IMR-90 (cell line): ENCODE data around the gene ISCA2. TPM values are rescaled to one million over a fixed set of nuclear protein-coding genes. Genes with fewer than 3 reads are reported as not detected.

ENCODE experiments used
- ATAC-seq: fragments of 200-7000 bp; cut with Tn5 transposase; 2 replicates; pipeline ENCODE4 v1.9.1; 2020; ENCODE audit warnings: low read depth, mild to moderate bottlenecking, moderate library complexity
- BruUV-seq: library from RNA; stranded (reverse); fragments of 400-500 nt; replicated peaks from 2 replicates; lab custom pipeline; 2021; lab: Mats Ljungman, UMichigan
- CTCF ChIA-PET: fragments of 300-600 bp; formaldehyde crosslinking; extraction: SDS; loops from one replicate; lab custom pipeline; 2021; ENCODE audit warnings: antibody characterized with exemption; lab: Yijun Ruan, JAX
- POLR2A ChIA-PET: fragments of 300-600 bp; sonication (Branson Sonifier 250); formaldehyde crosslinking; loops from one replicate; lab custom pipeline; 2022; ENCODE audit warnings: antibody characterized with exemption; ENCODE audit not compliant: unreplicated experiment; lab: Charles Lee
- DNase-seq: peaks from one replicate; pipeline ENCODE4 v3.0.0; 2013
- H2AFZ ChIP-seq: replicated peaks from 2 replicates; pipeline ENCODE3; 2013; ENCODE audit warnings: low read length, mild to moderate bottlenecking; ENCODE audit not compliant: poor library complexity
- H2AK5ac ChIP-seq: 2 replicates; pipeline ENCODE4 v1.6.1; 2013; ENCODE audit warnings: low read depth, low read length, inconsistent platforms
- H2AK9ac ChIP-seq: replicated peaks from 2 replicates; pipeline ENCODE3; 2013; ENCODE audit warnings: mild to moderate bottlenecking, low read depth, low read length, moderate library complexity; ENCODE audit not compliant: poor library complexity
- H2BK120ac ChIP-seq: 2 replicates; pipeline ENCODE4 v1.6.1; 2013; ENCODE audit warnings: low read depth, low read length, inconsistent platforms
- H2BK15ac ChIP-seq: 3 replicates; pipeline ENCODE4 v1.6.1; 2013; ENCODE audit warnings: low read depth, low read length, inconsistent platforms
- H2BK20ac ChIP-seq: 2 replicates; pipeline ENCODE4 v1.6.1; 2013; ENCODE audit warnings: low read depth, mild to moderate bottlenecking, inconsistent platforms, low read length, moderate library complexity
- H2BK5ac ChIP-seq: 2 replicates; pipeline ENCODE4 v1.6.1; 2013; ENCODE audit warnings: mild to moderate bottlenecking, low read depth, low read length, inconsistent platforms; ENCODE audit not compliant: poor library complexity, severe bottlenecking
- H3K14ac ChIP-seq: replicated peaks from 2 replicates; pipeline ENCODE4 v1.6.1; 2013; ENCODE audit warnings: low read depth, low read length, inconsistent platforms
- H3K18ac ChIP-seq: 2 replicates; pipeline ENCODE4 v1.6.1; 2013; ENCODE audit warnings: low read depth, low read length, control low read depth
- H3K23ac ChIP-seq: 2 replicates; pipeline ENCODE4 v1.6.1; 2013; ENCODE audit warnings: low read depth, low read length, inconsistent platforms
- H3K27ac ChIP-seq: 2 replicates; pipeline ENCODE4 v1.5.1; 2013; ENCODE audit warnings: mild to moderate bottlenecking, control low read depth, low read length; ENCODE audit not compliant: insufficient read depth
- H3K27me3 ChIP-seq: 2 replicates; pipeline ENCODE4 v1.6.1; 2013; ENCODE audit warnings: low read length; ENCODE audit not compliant: control insufficient read depth, insufficient read depth
- H3K36me3 ChIP-seq: 2 replicates; pipeline ENCODE4 v1.6.1; 2013; ENCODE audit warnings: low read length, mixed read lengths; ENCODE audit not compliant: control insufficient read depth, insufficient read depth
- H3K4ac ChIP-seq: 2 replicates; pipeline ENCODE4 v1.6.1; 2013; ENCODE audit warnings: low read depth, low read length, inconsistent platforms
- H3K4me1 ChIP-seq: 2 replicates; pipeline ENCODE4 v1.6.1; 2013; ENCODE audit warnings: low read length, mixed read lengths; ENCODE audit not compliant: control insufficient read depth, insufficient read depth
- H3K4me2 ChIP-seq: 2 replicates; pipeline ENCODE4 v1.6.1; 2013; ENCODE audit warnings: low read depth, mild to moderate bottlenecking, control low read depth, low read length, moderate library complexity
- H3K4me3 ChIP-seq: 2 replicates; pipeline ENCODE4 v1.5.1; 2013; ENCODE audit warnings: low read depth, mild to moderate bottlenecking, control low read depth, low read length, moderate library complexity; ENCODE audit not compliant: insufficient read depth
- H3K56ac ChIP-seq: 2 replicates; pipeline ENCODE4 v1.6.1; 2013; ENCODE audit warnings: low read length, inconsistent platforms; ENCODE audit not compliant: insufficient read depth; ENCODE audit errors: extremely low read depth
- H3K79me1 ChIP-seq, 2 experiments: 2 replicates each; pipeline ENCODE4 v1.6.1; 2013; ENCODE audit warnings: low read length in 2 of 2, inconsistent platforms in 1 of 2, low read depth in 1 of 2
- H3K9ac ChIP-seq: 2 replicates; pipeline ENCODE4 v1.6.1; 2013; ENCODE audit warnings: low read depth, low read length, control low read depth
- H3K9me1 ChIP-seq: 2 replicates; pipeline ENCODE4 v1.6.1; 2013; ENCODE audit warnings: low read length, inconsistent platforms; ENCODE audit not compliant: insufficient read depth
- H3K9me3 ChIP-seq: 2 replicates; pipeline ENCODE4 v1.6.1; 2013; ENCODE audit warnings: low read length; ENCODE audit not compliant: control insufficient read depth, insufficient read depth
- H4K20me1 ChIP-seq: 2 replicates; pipeline ENCODE4 v1.6.1; 2013; ENCODE audit warnings: low read length, inconsistent platforms; ENCODE audit not compliant: insufficient read depth
- H4K5ac ChIP-seq: 2 replicates; pipeline ENCODE4 v1.6.1; 2013; ENCODE audit warnings: mild to moderate bottlenecking, low read depth, low read length, control low read depth
- H4K8ac ChIP-seq, 2 experiments: 2 replicates each; pipeline ENCODE4 v1.6.1; 2013; ENCODE audit warnings: low read depth in 2 of 2, low read length in 2 of 2, control low read depth in 1 of 2, inconsistent platforms in 1 of 2
- H4K91ac ChIP-seq: 2 replicates; pipeline ENCODE4 v1.6.1; 2013; ENCODE audit warnings: low read depth, low read length, inconsistent platforms; ENCODE audit not compliant: insufficient read depth
- BHLHE40 ChIP-seq: fragments of 150-350 bp; IDR thresholded peaks from 2 replicates; pipeline ENCODE4 v1.6.1; 2016; ENCODE audit warnings: mild to moderate bottlenecking, low read depth, low read length
- FOS ChIP-seq: fragments of 150-350 bp; IDR thresholded peaks from 2 replicates; pipeline ENCODE4 v1.6.1; 2016; ENCODE audit warnings: low read depth, low read length
- MAFK ChIP-seq: IDR thresholded peaks from 2 replicates; pipeline ENCODE4 v1.6.1; 2012; ENCODE audit warnings: low read depth, low read length, improper control_type of control experiment
- RAD21 ChIP-seq: IDR thresholded peaks from 2 replicates; pipeline ENCODE4 v1.6.1; 2012; ENCODE audit warnings: low read length, improper control_type of control experiment
- WGBS, 2 experiments: methylation state at CpG; one replicate each; pipeline versions ENCODE4 v1.1.5 to v1.1.7; 2013; ENCODE audit warnings: missing lambda C conversion rate in 2 of 2; ENCODE audit not compliant: insufficient read length in 1 of 2; ENCODE audit errors: extremely low coverage in 2 of 2; 5-methylcytosine and 5-hydroxymethylcytosine counted together
- dilution Hi-C: fragments of 300-500 bp; cut with HindIII; formaldehyde crosslinking; loops from one replicate; pipeline ENCODE4 v1.14.3; 2018; ENCODE audit warnings: low sequenced_read_pairs; ENCODE audit not compliant: unreplicated experiment
- in situ Hi-C: fragments of 300-500 bp; cut with MboI; formaldehyde crosslinking; loops from 3 replicates; pipeline ENCODE4 v1.14.3; 2019; ENCODE audit warnings: low sequenced_read_pairs, inconsistent platforms, mixed read lengths
- intact Hi-C: fragments of 100-400 bp; cut with micrococcal nuclease; formaldehyde crosslinking; loops from 2 replicates; pipeline ENCODE4 v1.10.0; 2022
- polyA plus RNA-seq, 3 experiments: library from polyadenylated mRNA; depleted of rRNA; stranded (reverse); fragments of >200 nt; gene quantifications; 2 replicates each; pipeline ENCODE4 v1.2.3, GENCODE V29; 2012; ENCODE audit warnings: low replicate concordance in 1 of 3
- total RNA-seq: library from RNA; depleted of rRNA; stranded (reverse); fragments of >200 nt; gene quantifications from 2 replicates; pipeline ENCODE4 v1.2.3, GENCODE V29; 2012

The ISCA2 gene
- total and polyA plus RNA-seq, 2 of the 4 experiments (the other 2 are of a cell fraction): 5.4 to 25.7 TPM

DNA sequence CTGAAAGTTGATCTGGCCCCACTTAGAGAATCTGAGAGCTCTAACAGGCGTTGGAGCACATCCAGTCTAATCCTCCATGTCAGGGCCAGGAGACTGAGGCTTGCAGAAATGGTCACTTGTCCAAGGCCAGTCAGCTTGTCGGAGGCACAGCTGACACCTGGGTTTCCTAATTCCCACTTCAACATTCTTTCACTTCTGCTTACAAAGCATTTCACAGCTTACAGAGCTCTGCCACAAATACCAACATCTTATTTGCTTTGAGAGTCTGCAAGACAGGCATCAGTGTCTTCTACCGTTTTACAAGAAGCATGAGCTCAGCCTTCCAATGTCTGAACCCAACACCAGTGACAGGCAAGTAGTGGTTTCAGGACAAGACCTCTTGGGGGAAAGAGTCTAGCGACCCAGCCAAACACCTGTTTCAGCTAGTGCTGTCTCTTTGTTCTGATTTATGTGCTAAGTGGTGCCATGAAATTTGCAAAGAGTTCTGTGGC, 31.8 kb downstream of the ISCA2 start:
- BruUV-seq: no TSS peak
- Histone ChIP-seq H3K23ac (no peak overlapping the region; the same call in 1 of the 2 replicates), H3K4me2 (no peak overlapping the region), H3K9me3 (no peaks in the 10 kb centered on the region), H4K20me1 (no peaks in the 10 kb centered on the region), H4K91ac (peak overlapping the region; percentile 26; the same call in 1 of the 2 replicates), H3K56ac (no peak overlapping the region), H3K27me3 (no peaks in the 10 kb centered on the region), H2AK9ac (peak overlapping the region; percentile 68), H2BK5ac (no peak overlapping the region), H3K4me3 (no peak overlapping the region), H3K4me1 (peaks cover 14% of the 10 kb centered on the region), H2BK15ac (no peak overlapping the region; the same call in 2 of the 3 replicates), H4K5ac (peak overlapping the region; percentile 51; the same call in 1 of the 2 replicates), H2AK5ac (no peak overlapping the region), H4K8ac (0 out of 4 replicates have a peak overlapping the region, but pooled peaks of 1 of the 2 experiments have one; percentile 24), H2AFZ (no peak overlapping the region), H3K4ac (peak overlapping the region; percentile 48; the same call in 1 of the 2 replicates), H3K36me3 (peaks cover 7% of the 10 kb centered on the region; the same call in 1 of the 2 replicates), H3K18ac (no peak overlapping the region), H2BK20ac (peak overlapping the region; percentile 36; the same call in 1 of the 2 replicates), H3K27ac (no peak overlapping the region), H2BK120ac (no peak overlapping the region), H3K9ac (no peak overlapping the region), H3K79me1 (no peaks in the 10 kb centered on the region), H3K14ac (no peak overlapping the region; the same call in 1 of the 2 replicates), H3K9me1 (peaks cover 14% of the 10 kb centered on the region)
- CTCF ChIA-PET: interaction anchor here (1.2 kb wide), 1 partner anchor 88 kb away, joined by 3 read pairs; no protein-coding TSS in a partner anchor
- intact Hi-C loops: no loop called here
- in situ Hi-C loops: no loop called here
- ATAC-seq (no peak), DNase-seq (no peak)
- POLR2A ChIA-PET: interaction anchor here (0.6 kb wide), 1 partner anchor 71 kb away, joined by 3 read pairs; no protein-coding TSS in a partner anchor
- dilution Hi-C loops: no loop called here
- TF ChIP-seq MAFK (no peak), FOS (no peak), RAD21 (no peak), BHLHE40 (no peak)
- 80% methylated on average over 1 of the region's 4 CpGs; no CpG with 5 or more reads in 1 of the 2 experiments for WGBS, 2 experiments
